ENCODE data around the gene FAM89A.

GRCh38 chr1:231070758-231071444, 30.8 kb upstream of the FAM89A start:
- no peak for TF ChIP-seq POLR2A (IDR thresholded peaks at IDR 0.05)
- TF ChIP-seq, protein P1, sequence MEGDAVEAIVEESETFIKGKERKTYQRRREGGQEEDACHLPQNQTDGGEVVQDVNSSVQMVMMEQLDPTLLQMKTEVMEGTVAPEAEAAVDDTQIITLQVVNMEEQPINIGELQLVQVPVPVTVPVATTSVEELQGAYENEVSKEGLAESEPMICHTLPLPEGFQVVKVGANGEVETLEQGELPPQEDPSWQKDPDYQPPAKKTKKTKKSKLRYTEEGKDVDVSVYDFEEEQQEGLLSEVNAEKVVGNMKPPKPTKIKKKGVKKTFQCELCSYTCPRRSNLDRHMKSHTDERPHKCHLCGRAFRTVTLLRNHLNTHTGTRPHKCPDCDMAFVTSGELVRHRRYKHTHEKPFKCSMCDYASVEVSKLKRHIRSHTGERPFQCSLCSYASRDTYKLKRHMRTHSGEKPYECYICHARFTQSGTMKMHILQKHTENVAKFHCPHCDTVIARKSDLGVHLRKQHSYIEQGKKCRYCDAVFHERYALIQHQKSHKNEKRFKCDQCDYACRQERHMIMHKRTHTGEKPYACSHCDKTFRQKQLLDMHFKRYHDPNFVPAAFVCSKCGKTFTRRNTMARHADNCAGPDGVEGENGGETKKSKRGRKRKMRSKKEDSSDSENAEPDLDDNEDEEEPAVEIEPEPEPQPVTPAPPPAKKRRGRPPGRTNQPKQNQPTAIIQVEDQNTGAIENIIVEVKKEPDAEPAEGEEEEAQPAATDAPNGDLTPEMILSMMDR (IDR thresholded peaks at IDR 0.05), result no peak

All from ovary (tissue), 3 donors.